HPDE6-E6E7 (cell line): Measurements from ENCODE around the gene QTRT2.

Source experiments
- DNase-seq: peaks from one replicate; pipeline ENCODE4 v3.0.0; 2011; ENCODE audit warnings: missing footprints; ENCODE audit errors: extremely low spot score

QTRT2 gene

GRCh38 chr3:114056130-114057010 lies at the start of gene QTRT2, which contains the start of gene CCDC191:
TSS of gene QTRT2 (plus strand) at chr3:114056737. CDS start at chr3:114065258, 8,521 bp downstream.
TSS of gene CCDC191 (minus strand) at chr3:114056526. CDS start at chr3:114056466, 60 bp downstream.
- DNase-seq: peak; percentile 97

- no peak for DNase-seq
Observed at GRCh38 chr3:114011059-114011797, 45.3 kb upstream of the QTRT2 start.

GRCh38 chr3:114014211-114014610 lies 42.3 kb upstream of the QTRT2 start:
- DNase-seq: no peak

DNA sequence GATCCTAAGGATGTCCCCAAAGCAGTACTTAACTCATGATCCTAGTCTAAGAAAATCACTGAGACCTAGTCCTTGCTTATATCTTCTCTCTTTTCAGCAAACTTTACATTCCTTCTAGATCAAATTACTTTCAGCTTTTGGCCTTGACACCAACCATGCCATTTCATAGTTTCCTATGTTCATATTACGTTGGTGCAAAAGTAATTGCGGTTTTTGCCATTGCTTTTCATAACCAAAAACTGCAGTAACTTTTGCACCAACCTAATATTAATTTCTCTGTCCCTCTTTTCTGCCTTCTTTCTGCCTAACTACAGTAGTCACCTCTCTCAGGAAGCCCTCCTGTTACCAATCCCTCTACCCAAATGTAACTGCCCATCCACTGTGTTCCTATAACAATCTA lies 37.1 kb upstream of the QTRT2 start:
- DNase-seq: no peak

GRCh38 chr3:114020907-114021306 lies 35.6 kb upstream of the QTRT2 start:
- no peak for DNase-seq

- DNase-seq: no peak
Observed at GRCh38 chr3:114022145-114022802, 34.3 kb upstream of the QTRT2 start.

GRCh38 chr3:114025451-114025850 lies 31.1 kb upstream of the QTRT2 start:
- no peak for DNase-seq

GRCh38 chr3:114026331-114026730 lies 30.2 kb upstream of the QTRT2 start:
- DNase-seq: no peak

GRCh38 chr3:114033721-114034120 lies 22.8 kb upstream of the QTRT2 start:
- no peak for DNase-seq

- DNase-seq: no peak
Observed at GRCh38 chr3:114034211-114034610, 22.3 kb upstream of the QTRT2 start.

GRCh38 chr3:114034787-114035545 lies 21.6 kb upstream of the QTRT2 start:
- no peak for DNase-seq

DNA sequence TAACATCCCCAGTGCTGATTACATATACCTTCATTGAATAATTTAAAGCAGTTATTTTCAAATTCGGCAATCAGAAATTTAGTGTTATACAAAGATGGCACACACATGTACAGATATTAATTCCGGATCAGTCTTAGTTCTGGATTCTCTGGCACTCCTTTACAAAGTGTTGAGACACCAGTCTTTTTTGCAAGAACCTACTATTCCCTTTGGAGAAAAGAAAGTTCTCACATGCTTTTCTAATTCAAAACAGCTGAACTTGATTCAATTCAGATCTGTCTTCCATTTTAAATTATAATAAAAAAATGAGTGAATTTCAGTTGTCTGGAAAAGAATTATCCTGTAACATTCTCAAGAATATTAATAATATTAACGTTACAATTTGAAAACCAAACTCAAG lies 20.6 kb upstream of the QTRT2 start:
- no peak for DNase-seq

GRCh38 chr3:114043205-114043604 lies 13.3 kb upstream of the QTRT2 start:
- DNase-seq: no peak

DNA sequence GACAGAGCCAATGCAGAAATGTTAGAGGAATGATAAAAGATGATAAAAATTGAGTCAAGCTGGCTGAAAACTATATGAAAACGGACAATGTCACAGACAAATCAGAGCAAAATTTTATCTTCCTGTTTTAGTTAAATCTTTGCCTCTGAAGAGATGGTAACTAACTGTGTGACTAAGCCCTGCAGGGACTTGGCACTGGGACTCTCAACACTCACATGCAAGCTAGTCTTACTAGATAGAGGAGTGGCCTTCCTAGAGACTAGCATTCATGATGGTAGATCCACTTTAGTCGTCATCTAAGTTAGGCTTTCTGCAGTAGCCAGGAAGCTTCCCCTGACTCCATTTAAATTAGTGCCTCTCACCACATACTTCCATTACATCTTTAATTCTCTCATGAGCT lies 4.3 kb upstream of the QTRT2 start:
- DNase-seq: no peak

DNA sequence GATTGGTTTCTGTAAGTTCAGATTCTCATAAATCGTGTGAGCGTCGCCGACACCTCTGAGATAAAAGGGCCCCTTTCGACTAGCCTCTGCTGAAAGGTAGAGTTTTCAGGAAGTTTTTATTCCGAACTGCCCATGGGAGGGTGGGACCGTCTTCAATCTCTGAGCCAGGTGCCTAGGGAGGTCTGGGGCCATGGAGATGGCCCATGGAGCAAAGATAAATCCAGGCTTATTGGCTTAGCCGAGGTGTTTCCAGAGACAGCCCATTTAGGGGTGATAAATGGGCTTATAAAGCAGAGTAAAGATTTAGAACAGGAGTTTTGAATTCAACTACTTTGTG lies 442 bp downstream of the QTRT2 start:
- DNase-seq: no peak

GRCh38 chr3:114058646-114059045 lies 2.1 kb downstream of the QTRT2 start:
- DNase-seq: no peak

GRCh38 chr3:114060906-114061655 lies 4.5 kb downstream of the QTRT2 start:
- DNase-seq: no peak

GRCh38 chr3:114067804-114068203 lies 11.3 kb downstream of the QTRT2 start:
- no peak for DNase-seq

- no peak for DNase-seq
Observed at GRCh38 chr3:114068336-114068735, 11.8 kb downstream of the QTRT2 start.

- no peak for DNase-seq
Observed at GRCh38 chr3:114071786-114072185, 15.2 kb downstream of the QTRT2 start.

- DNase-seq: no peak
Observed at GRCh38 chr3:114076711-114077110, 20.2 kb downstream of the QTRT2 start.
